Neutrophil (primary cell): Measurements from ENCODE around the gene LARP7.
"Not testable (repeated sequence)": the region's sequence is repeated elsewhere in the genome, so short reads cannot be mapped to it uniquely, and the experiment has no call there.

Source experiments
- H3K27ac ChIP-seq: fragments of 200-600 bp; sonication (generic); 2 replicates; pipeline ENCODE4 v1.5.1; 2016; ENCODE audit warnings: mild to moderate bottlenecking, moderate library complexity
- H3K27me3 ChIP-seq: fragments of 200-600 bp; sonication (generic); 2 replicates; pipeline ENCODE4 v1.6.0; 2016; ENCODE audit warnings: mild to moderate bottlenecking
- H3K36me3 ChIP-seq: fragments of 200-600 bp; sonication (generic); 2 replicates; pipeline ENCODE4 v1.5.1; 2017
- H3K4me1 ChIP-seq, 2 experiments: fragments of 200-600 bp in 1 of 2; sonication (generic) in 1 of 2; 1 replicate in 1 of 2; 2 replicates in 1 of 2; pipeline versions ENCODE4 v1.5.1 to v1.6.1; 2013 to 2016; ENCODE audit warnings: low read depth in 1 of 2, low read length in 1 of 2, mild to moderate bottlenecking in 1 of 2, moderate library complexity in 1 of 2; ENCODE audit not compliant: control insufficient read depth in 1 of 2, insufficient read depth in 1 of 2
- H3K4me3 ChIP-seq, 2 experiments: fragments of 200-600 bp in 1 of 2; sonication (generic) in 1 of 2; 1 replicate in 1 of 2; 2 replicates in 1 of 2; pipeline ENCODE4 v1.5.1; 2013 to 2016; ENCODE audit warnings: low read depth in 1 of 2, low read length in 1 of 2, mild to moderate bottlenecking in 1 of 2, moderate library complexity in 1 of 2
- H3K9me3 ChIP-seq: fragments of 200-600 bp; sonication (generic); 2 replicates; pipeline ENCODE4 v1.5.1; 2016
- TF ChIP-seq, protein P1 (sequence below): fragments of 200-600 bp; sonication (generic); IDR thresholded peaks from 2 replicates; pipeline ENCODE4 v1.5.1; 2016; ENCODE audit warnings: antibody characterized with exemption

LARP7 gene

GRCh38 chr4:112594993-112595392, 42.0 kb upstream of the LARP7 start:
- no peaks in the 10 kb centered on the region for H3K4me1 ChIP-seq
- no peak overlapping the region for H3K4me3 ChIP-seq
- H3K36me3 ChIP-seq, result no peaks in the 10 kb centered on the region
- H3K27ac ChIP-seq, result no peak overlapping the region
- TF ChIP-seq, protein P1, sequence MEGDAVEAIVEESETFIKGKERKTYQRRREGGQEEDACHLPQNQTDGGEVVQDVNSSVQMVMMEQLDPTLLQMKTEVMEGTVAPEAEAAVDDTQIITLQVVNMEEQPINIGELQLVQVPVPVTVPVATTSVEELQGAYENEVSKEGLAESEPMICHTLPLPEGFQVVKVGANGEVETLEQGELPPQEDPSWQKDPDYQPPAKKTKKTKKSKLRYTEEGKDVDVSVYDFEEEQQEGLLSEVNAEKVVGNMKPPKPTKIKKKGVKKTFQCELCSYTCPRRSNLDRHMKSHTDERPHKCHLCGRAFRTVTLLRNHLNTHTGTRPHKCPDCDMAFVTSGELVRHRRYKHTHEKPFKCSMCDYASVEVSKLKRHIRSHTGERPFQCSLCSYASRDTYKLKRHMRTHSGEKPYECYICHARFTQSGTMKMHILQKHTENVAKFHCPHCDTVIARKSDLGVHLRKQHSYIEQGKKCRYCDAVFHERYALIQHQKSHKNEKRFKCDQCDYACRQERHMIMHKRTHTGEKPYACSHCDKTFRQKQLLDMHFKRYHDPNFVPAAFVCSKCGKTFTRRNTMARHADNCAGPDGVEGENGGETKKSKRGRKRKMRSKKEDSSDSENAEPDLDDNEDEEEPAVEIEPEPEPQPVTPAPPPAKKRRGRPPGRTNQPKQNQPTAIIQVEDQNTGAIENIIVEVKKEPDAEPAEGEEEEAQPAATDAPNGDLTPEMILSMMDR, result no peak
- no peaks in the 10 kb centered on the region for H3K27me3 ChIP-seq
- no peaks in the 10 kb centered on the region for H3K9me3 ChIP-seq

DNA sequence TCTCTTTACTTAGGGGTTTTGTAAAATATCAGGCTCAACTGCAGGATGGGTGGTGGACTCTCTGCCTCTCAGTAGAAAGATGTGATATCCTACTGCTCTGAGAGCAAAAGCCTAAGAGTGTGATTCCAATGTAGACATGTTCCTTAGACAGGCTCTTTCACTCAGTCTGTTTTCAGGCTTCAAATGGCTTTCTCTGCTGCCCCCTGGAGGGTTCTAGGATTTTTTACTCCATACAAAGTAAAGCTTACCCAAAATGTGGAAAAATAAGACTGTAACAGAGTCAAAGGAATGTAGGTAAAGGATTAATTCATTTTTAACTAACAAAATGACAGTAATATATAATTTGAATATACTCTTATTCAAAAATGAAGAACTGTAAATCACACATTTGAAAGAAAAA, 32.4 kb upstream of the LARP7 start:
- Histone ChIP-seq H3K4me1 (no peaks in the 10 kb centered on the region), H3K9me3 (no peaks in the 10 kb centered on the region), H3K27ac (no peak overlapping the region), H3K4me3 (no peak overlapping the region), H3K36me3 (peaks cover 25% of the 10 kb centered on the region), H3K27me3 (no peaks in the 10 kb centered on the region)
- TF ChIP-seq, protein P1, result no peak

DNA sequence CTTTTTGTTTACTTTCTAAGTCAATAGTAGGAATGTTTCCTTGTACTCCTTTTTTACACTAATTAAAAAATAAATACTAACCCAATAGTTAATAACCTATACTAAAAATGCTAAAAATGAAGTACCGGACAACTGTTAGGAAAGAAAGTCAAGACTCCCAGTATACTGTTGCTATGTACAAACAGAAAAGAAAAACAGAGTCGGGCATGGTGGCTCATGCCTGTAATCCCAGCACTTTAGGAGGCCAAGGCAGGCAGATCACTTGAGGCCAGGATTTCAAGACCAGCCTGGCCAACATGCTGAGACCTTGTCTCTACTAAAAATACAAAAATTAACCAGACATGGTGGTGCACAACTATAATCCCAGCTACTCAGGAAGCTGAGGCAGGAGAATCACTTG, 24.1 kb upstream of the LARP7 start:
- not testable (repeated sequence) for H3K27me3 ChIP-seq, H3K36me3 ChIP-seq, H3K4me3 ChIP-seq, H3K4me1 ChIP-seq, H3K27ac ChIP-seq, H3K9me3 ChIP-seq

DNA sequence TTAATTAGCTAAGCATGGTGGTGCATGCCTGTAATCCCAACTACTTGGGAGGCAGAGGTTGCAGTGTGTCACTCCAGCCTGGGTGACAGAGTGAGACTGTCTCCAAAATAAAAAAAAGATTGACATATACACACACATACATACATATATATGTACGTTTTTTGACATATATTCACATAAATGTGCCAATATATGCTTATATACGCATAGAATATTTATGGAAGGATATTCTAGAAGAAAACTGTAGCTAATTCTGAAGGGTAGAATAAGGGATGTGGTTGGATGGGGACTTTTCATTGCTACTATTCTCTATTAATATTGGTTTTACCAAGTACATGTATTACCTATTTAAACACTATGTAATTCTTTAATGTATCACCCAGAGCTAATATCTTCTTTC, 20.0 kb upstream of the LARP7 start:
- Histone ChIP-seq H3K4me3 (no peak overlapping the region), H3K27ac (no peak overlapping the region), H3K4me1 (no peaks in the 10 kb centered on the region), H3K9me3 (no peaks in the 10 kb centered on the region), H3K36me3 (peaks cover 21% of the 10 kb centered on the region), H3K27me3 (no peaks in the 10 kb centered on the region)
- TF ChIP-seq, protein P1, result no peak

GRCh38 chr4:112626228-112626627, 10.7 kb upstream of the LARP7 start:
- Histone ChIP-seq H3K36me3 (peaks cover 5% of the 10 kb centered on the region), H3K9me3 (no peaks in the 10 kb centered on the region), H3K27ac (no peak overlapping the region), H3K4me1 (no peaks in the 10 kb centered on the region), H3K4me3 (no peak overlapping the region), H3K27me3 (no peaks in the 10 kb centered on the region)
- TF ChIP-seq, protein P1, result no peak

DNA sequence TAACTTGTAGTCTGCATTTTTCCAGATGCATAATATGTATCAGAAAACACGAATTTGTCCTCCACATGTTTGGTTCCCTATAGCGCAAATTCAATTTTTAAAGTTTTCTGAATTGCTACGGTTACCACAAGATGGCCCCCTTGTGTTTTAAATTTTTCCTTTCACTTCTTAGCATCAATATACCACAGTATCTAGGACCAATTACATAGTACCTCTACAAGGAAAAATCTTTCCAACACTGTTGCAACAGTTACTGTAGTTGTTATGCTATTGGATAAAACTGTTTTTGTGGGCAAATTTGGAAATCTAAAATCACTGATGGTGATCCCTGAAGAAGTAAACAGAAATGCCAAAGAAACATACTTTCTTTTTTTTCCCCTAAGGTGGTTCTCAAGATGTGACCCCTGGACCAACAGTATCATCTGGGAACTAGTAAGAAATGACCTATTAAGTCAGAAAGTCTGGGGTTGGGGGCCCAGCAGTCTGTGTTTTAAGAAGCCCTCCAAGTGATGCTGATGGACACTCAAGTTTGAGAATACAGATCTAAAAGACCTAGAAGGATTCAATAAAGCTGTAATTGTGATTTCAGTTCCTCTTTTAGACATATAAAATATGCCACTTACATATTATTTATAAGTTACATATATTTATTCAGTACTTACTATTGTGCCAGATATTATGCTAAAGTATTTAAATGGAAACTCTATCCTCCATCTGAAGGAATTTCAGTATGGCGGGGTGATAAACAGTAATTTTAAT, 3.3 kb upstream of the LARP7 start:
- TF ChIP-seq, protein P1, result no peak
- Histone ChIP-seq H3K27me3 (no peaks in the 10 kb centered on the region), H3K4me3 (no peak overlapping the region), H3K4me1 (peaks cover 16 to 19% of the 10 kb centered on the region in 2 experiments), H3K9me3 (no peaks in the 10 kb centered on the region), H3K27ac (no peak overlapping the region), H3K36me3 (peaks cover 6% of the 10 kb centered on the region)
